GM12872 (cell line): Measurements from ENCODE around the gene ARAP1.

Experiments
- CTCF ChIP-seq: IDR thresholded peaks from 3 replicates; pipeline ENCODE4 v1.5.1; 2011; ENCODE audit warnings: low read depth, mild to moderate bottlenecking, low read length, moderate library complexity; ENCODE audit not compliant: insufficient read depth

Gene ARAP1

GRCh38 chr11:72722050-72722748 lies 30.0 kb downstream of the ARAP1 start:
- no peak for TF ChIP-seq CTCF

- no peak for TF ChIP-seq CTCF
These were observed 30.5 kb downstream of the ARAP1 start for GRCh38 chr11:72721689-72722049.

GRCh38 chr11:72721276-72721675 lies 30.9 kb downstream of the ARAP1 start:
- TF ChIP-seq CTCF, result no peak

- TF ChIP-seq CTCF, result no peak
These were observed 31.4 kb downstream of the ARAP1 start for GRCh38 chr11:72720784-72721183.

- TF ChIP-seq CTCF, result no peak
These were observed 32.2 kb downstream of the ARAP1 start for GRCh38 chr11:72720047-72720446.

- no peak for TF ChIP-seq CTCF
These were observed 32.7 kb downstream of the ARAP1 start for GRCh38 chr11:72719551-72719950.

- no peak for TF ChIP-seq CTCF
These were observed 33.1 kb downstream of the ARAP1 start for GRCh38 chr11:72719144-72719543.
